HG03571 (cell line): ENCODE measurements around the gene ZBTB46.
"Not testable (repeated sequence)": the region's sequence is repeated elsewhere in the genome, so short reads cannot be mapped to it uniquely, and the experiment has no call there.

ENCODE experiments used
- ATAC-seq: cut with Tn5 transposase; IDR thresholded peaks from one replicate; pipeline ENCODE4 v1.9.1; 2021; ENCODE audit not compliant: unreplicated experiment

The ZBTB46 gene

GRCh38 chr20:63736893-63737694, 94.0 kb downstream of the ZBTB46 start:
- ATAC-seq: no peak

- no peak for ATAC-seq
Observed at GRCh38 chr20:63735859-63736718, 95.0 kb downstream of the ZBTB46 start, which contains the start of gene LIME1. LIME1 (plus strand) TSS chr20:63736664; CDS start chr20:63737550, 886 bp downstream.

GRCh38 chr20:63734946-63735858, 95.9 kb downstream of the ZBTB46 start:
- no peak for ATAC-seq

- ATAC-seq: no peak
Observed at GRCh38 chr20:63734111-63734945, 96.7 kb downstream of the ZBTB46 start.

- ATAC-seq: no peak
Observed at GRCh38 chr20:63733579-63734081, 97.4 kb downstream of the ZBTB46 start.

GRCh38 chr20:63733117-63733516, 97.9 kb downstream of the ZBTB46 start:
- no peak for ATAC-seq

- no peak for ATAC-seq
Observed at GRCh38 chr20:63732118-63733095, 98.7 kb downstream of the ZBTB46 start.

- no peak for ATAC-seq
Observed at GRCh38 chr20:63731410-63731809, 99.7 kb downstream of the ZBTB46 start.

- not testable (repeated sequence) for ATAC-seq
Observed at GRCh38 chr20:63730189-63730733, 100.8 kb downstream of the ZBTB46 start.

- not testable (repeated sequence) for ATAC-seq
Observed at GRCh38 chr20:63722967-63723622, 108.0 kb downstream of the ZBTB46 start.

- ATAC-seq: no peak
Observed at GRCh38 chr20:63718996-63719395, 112.1 kb downstream of the ZBTB46 start.

GRCh38 chr20:63714858-63715257, 116.2 kb downstream of the ZBTB46 start:
- no peak for ATAC-seq

- no peak for ATAC-seq
Observed at GRCh38 chr20:63712191-63712590, 118.9 kb downstream of the ZBTB46 start.

- ATAC-seq: no peak
Observed at GRCh38 chr20:63711085-63711645, 119.9 kb downstream of the ZBTB46 start.

GRCh38 chr20:63709149-63709527, 121.9 kb downstream of the ZBTB46 start:
- ATAC-seq: no peak

GRCh38 chr20:63708301-63709148, 122.5 kb downstream of the ZBTB46 start:
- peak; percentile 32 for ATAC-seq
